Gastroesophageal sphincter (tissue), 3 donors: ENCODE results near the gene CXCL17.

Experiments
- POLR2A ChIP-seq, 2 donors: fragments of 450-650 bp; IDR thresholded peaks; one replicate each; pipeline ENCODE4 v1.6.1; 2017; ENCODE audit warnings: antibody characterized with exemption in 2 of 2, mild to moderate bottlenecking in 2 of 2, moderate library complexity in 1 of 2
- POLR2AphosphoS5 ChIP-seq: sonication (generic); formaldehyde crosslinking; IDR thresholded peaks from one replicate; pipeline ENCODE4 v1.6.1; 2017; ENCODE audit warnings: antibody characterized with exemption
- TF ChIP-seq, protein P1 (sequence below), 4 experiments: fragments of 200-600 bp in 2 of 4; fragments of 450-650 bp in 2 of 4; sonication (generic) in 1 of 4; IDR thresholded peaks; one replicate each; pipeline ENCODE4 v1.5.1; 2017 to 2019; ENCODE audit warnings: antibody characterized with exemption in 4 of 4, mild to moderate bottlenecking in 2 of 4, moderate library complexity in 2 of 4

DNA sequence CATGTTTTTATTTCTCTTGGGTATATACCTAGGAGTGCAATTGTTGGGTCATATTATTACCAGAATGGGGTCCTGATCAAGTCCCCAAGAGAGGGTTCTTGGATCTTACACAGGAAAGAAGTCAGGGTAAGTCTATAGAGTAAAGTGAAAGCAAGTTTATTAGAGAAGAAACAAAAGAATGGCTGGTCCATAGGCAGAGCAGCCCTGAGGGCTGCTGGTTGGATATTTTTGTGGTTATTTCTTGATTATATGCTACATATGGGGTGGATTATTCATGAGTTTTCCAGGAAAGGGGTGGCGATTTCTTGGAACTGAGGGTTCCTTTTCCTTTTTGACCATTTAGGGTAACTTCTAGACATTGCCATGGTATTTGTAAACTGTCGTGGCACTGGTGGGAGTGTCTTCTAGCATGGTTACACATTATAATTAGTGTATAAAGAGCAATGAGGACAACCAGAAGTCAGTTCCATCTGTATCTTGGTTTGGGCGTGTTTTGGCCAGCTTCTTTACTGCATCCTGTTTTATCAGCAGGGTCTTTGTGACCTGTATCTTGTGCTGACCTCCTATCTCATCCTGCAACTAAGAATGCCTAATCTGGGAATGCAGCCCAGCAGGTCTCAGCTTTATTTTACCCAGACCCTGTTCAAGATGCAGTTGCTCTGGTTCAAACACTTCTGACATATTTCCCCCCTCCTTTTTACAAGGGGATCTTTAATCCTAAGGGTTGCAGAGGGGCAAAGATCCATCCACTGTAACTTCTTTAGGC is 44.5 kb upstream of the CXCL17 start:
- TF ChIP-seq, protein P1, sequence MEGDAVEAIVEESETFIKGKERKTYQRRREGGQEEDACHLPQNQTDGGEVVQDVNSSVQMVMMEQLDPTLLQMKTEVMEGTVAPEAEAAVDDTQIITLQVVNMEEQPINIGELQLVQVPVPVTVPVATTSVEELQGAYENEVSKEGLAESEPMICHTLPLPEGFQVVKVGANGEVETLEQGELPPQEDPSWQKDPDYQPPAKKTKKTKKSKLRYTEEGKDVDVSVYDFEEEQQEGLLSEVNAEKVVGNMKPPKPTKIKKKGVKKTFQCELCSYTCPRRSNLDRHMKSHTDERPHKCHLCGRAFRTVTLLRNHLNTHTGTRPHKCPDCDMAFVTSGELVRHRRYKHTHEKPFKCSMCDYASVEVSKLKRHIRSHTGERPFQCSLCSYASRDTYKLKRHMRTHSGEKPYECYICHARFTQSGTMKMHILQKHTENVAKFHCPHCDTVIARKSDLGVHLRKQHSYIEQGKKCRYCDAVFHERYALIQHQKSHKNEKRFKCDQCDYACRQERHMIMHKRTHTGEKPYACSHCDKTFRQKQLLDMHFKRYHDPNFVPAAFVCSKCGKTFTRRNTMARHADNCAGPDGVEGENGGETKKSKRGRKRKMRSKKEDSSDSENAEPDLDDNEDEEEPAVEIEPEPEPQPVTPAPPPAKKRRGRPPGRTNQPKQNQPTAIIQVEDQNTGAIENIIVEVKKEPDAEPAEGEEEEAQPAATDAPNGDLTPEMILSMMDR (IDR thresholded peaks at IDR 0.05): no peak
- TF ChIP-seq POLR2A (IDR thresholded peaks at IDR 0.05) (no peak), POLR2AphosphoS5 (no peak)
